H1 (cell line): Measurements from ENCODE around the gene NUP210. TPM values are rescaled to one million over a fixed set of nuclear protein-coding genes. Genes with fewer than 3 reads are reported as not detected.

Experiments used
- SP4 ChIP-seq: IDR thresholded peaks from 2 replicates; pipeline ENCODE4 v1.6.1; 2012; ENCODE audit warnings: low read length, inconsistent platforms
- polyA plus RNA-seq, 7 experiments: library from polyadenylated mRNA; depleted of rRNA in 3 of 7; stranded (reverse) in 5 of 7; unstranded in 2 of 7; fragments of >200 nt in 5 of 7; fragments of 200-250 nt in 2 of 7; gene quantifications; 1 replicate in 5 of 7; 2 replicates in 1 of 7; 4 replicates in 1 of 7; pipeline versions ENCODE4 v1.2.1 to v1.2.3, GENCODE V29; 2011 to 2013; ENCODE audit warnings: missing spikeins in 2 of 7, mixed read lengths in 2 of 7
- total RNA-seq: library from RNA; stranded (reverse); fragmentation: NEBNext Ultra II Directional; extraction: Animal tissue kit (Norgen Biotek cat#: 25700); gene quantifications from 2 replicates; pipeline ENCODE4 v1.2.1, GENCODE V29; 2021

NUP210 gene
- total and polyA plus RNA-seq, 2 of the 8 experiments (the other 6 are each of a cell fraction or from before 2014, with no cell fraction given): 51.0 to 53.7 TPM

GRCh38 chr3:13364602-13365271 is 55.4 kb downstream of the NUP210 start (continued):
- no peak for TF ChIP-seq SP4
